HG03135 (cell line): ENCODE measurements around the gene POU2AF1.

Experiments
- ATAC-seq: cut with Tn5 transposase; IDR thresholded peaks from one replicate; pipeline ENCODE4 v1.9.1; 2021; ENCODE audit warnings: mild to moderate bottlenecking, moderate library complexity; ENCODE audit not compliant: unreplicated experiment

POU2AF1 gene

GRCh38 chr11:111388420-111388819 lies 9.3 kb upstream of the POU2AF1 start:
- no peak for ATAC-seq

- no peak for ATAC-seq
Measured at GRCh38 chr11:111387363-111387762, 8.3 kb upstream of the POU2AF1 start.

- ATAC-seq, result no peak
Measured at GRCh38 chr11:111386611-111387150, 7.6 kb upstream of the POU2AF1 start.

GRCh38 chr11:111384494-111384893 lies 5.4 kb upstream of the POU2AF1 start:
- ATAC-seq, result no peak

DNA sequence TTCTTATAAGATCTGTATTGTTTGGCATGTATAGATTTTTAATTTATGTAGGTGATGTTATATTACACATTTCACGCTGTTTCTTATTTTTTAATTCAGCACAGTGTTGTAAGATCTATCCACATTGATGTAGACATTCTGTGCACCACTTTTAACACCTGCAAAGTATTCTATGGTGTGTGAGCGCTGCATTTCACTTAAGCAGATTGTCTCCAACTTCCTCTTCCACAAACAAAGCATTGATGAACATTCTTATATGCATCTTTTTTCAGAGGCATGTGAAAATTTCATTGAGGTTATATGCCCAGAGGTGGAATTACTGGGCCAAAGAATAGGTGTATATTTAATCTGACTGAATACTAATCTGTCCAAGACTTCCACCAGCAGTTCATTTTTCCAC lies 3.4 kb upstream of the POU2AF1 start:
- ATAC-seq, result no peak

DNA sequence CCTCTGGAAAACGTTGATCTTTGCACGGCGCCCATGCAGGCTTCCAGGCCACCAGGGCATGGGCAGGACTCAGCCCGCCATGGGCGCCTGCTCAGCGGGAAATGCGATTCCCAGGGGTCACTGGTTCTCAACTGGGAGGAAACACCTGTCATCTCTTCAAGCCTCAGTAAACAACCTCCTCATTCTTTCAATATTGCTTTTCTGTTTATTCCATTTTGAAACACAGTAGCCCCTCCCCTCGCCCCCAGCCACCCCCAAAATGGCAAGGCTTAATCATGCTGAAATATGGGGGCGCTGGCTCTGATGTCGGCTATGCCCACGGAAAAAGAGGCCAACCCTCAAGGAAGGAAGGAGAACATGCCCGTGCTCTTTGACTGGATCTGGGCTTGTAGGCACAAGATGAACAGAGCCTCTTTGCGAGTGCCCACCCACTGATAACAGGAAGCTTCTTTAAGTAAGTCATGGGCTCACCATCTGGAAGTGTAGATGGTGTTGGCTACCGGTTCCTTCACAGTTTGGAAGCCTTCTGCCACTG lies 594 bp upstream of the POU2AF1 start:
- ATAC-seq, result peak; percentile 38

DNA sequence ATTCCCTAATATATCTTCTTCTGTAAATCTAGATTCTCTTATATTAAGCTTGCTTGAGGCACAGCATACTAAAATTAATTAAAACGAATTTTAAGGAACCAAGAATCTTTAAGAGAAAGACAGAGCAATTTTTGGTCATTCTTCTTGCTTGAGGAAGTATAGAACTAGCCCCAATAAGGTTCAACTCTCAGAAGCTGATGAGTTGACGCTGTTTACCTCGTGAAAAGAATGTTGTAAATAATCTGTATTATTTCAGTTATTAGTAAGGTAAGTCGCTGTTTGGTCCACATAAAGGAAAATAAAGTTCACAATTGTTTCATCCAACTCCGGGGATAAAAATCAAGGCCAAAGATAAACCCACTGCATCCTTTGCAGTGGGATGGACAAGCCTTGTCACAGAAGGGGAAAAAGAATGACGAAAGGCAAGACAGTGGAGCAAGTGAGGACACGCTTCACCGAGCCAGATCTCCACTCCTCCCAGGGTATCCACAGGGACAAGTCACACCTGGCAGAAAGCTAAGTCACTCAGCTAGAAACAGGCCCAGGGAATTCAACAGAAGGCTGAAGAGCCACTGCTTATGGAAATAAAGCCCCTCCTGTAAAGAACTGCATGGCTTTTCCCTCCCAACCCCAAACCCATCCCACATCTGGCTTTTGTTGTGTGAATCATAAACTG lies 752 bp downstream of the POU2AF1 start:
- no peak for ATAC-seq

- no peak for ATAC-seq
Measured at GRCh38 chr11:111376181-111376871, 2.7 kb downstream of the POU2AF1 start.

GRCh38 chr11:111373590-111373989 lies 5.5 kb downstream of the POU2AF1 start:
- no peak for ATAC-seq

GRCh38 chr11:111372538-111372937 lies 6.5 kb downstream of the POU2AF1 start:
- no peak for ATAC-seq

GRCh38 chr11:111370902-111371578 lies 8.0 kb downstream of the POU2AF1 start:
- peak; percentile 39 for ATAC-seq

DNA sequence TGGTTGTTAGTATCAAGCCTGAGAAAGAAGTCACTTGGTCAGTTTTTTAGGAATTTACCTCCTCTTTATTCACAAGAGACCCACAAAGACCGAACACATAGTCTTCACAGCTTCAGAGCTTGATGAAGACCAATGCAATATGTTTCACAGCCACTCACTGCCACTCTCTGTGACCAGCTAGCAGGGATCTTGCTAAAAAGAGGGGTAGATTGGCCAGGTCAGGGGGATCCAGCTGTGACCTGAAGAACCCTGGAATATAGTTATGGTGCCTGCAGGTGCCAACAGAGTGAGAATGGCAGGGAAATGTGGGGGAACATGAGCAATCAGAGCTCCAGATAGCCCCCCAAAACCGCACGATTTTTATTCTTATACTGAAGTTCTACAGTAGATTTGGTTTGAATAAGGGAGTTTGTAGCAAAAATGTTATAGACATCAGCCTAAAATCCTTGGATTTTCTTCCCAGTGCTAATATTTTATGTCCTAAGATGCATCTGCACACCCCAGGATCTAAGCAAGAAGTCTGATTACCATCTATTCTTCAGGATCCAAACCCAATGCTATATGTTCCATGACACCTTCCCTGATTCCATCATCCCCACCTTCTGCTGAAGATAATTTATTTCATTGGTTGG lies 8.7 kb downstream of the POU2AF1 start:
- no peak for ATAC-seq

- ATAC-seq, result no peak
Measured at GRCh38 chr11:111368285-111368560, 10.9 kb downstream of the POU2AF1 start.

GRCh38 chr11:111367411-111368284 lies 11.4 kb downstream of the POU2AF1 start:
- ATAC-seq, result peak; percentile 57

DNA sequence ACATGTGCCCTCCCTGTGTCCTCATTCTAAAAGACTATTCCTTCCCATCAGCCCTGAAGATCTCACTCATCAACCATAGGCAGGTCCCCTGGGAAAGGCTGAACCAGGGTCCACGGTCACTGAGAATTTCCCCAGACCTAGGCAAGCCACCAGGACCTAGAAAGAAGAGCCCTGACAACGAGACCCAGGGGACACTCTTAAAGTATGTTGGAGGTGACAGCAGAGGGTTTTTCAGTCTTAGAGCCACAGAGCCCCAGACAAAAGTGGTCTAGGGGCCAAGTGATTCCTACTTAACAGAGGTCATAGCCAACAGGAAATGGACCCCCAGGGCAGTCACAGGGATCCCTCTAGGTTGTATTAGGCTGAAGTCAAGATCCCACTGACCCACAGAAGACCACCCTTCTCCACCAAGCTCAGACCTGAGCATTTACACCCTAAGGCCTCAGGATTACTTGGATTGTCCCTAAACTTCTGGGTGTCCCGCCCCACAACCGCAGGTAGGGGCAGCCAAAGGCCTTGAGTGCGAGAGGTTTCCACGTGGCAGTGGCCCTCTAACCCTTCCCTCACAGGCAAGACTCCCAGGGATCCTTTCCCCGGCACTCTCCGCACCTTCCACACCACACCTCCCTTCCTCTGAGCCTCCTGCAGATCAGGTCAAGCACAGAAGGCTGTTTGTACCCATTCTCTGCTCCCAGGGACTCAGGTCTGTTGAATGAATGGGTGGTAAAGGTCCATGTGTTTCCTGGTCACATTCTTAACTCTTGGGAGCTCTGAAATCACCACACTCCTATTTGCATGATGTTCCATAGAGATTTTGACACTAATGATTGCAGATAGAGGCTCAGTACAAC lies 12.3 kb downstream of the POU2AF1 start:
- ATAC-seq, result no peak

- no peak for ATAC-seq
Measured at GRCh38 chr11:111365722-111366559, 13.1 kb downstream of the POU2AF1 start.

- ATAC-seq, result no peak
Measured at GRCh38 chr11:111364503-111364902, 14.6 kb downstream of the POU2AF1 start.

GRCh38 chr11:111363985-111364384 lies 15.1 kb downstream of the POU2AF1 start:
- ATAC-seq, result no peak
